Astrocyte (in vitro differentiated cells and primary cell): ENCODE results near the gene APBA2.

Experiments
- CTCF ChIP-seq: IDR thresholded peaks from 2 replicates; pipeline ENCODE4 v1.5.1; 2011; ENCODE audit warnings: low read depth, mild to moderate bottlenecking, inconsistent platforms, low read length, moderate library complexity; ENCODE audit not compliant: insufficient read depth
- EZH2 ChIP-seq: IDR thresholded peaks from 2 replicates; pipeline ENCODE4 v1.6.1; 2012; ENCODE audit warnings: mild to moderate bottlenecking, low read length, inconsistent platforms; ENCODE audit not compliant: insufficient read depth

- TF ChIP-seq CTCF, result no peak
- TF ChIP-seq EZH2, result no peak
Measured at GRCh38 chr15:28878209-28878608, 7.6 kb upstream of the APBA2 start.
